ENCODE results near the gene TSPYL1. TPM values are rescaled to one million over a fixed set of nuclear protein-coding genes. Genes with fewer than 3 reads are reported as not detected.

Gene TSPYL1
- total and polyA plus RNA-seq, 2 of the 8 experiments (the other 6 are each of a cell fraction or from before 2014, with no cell fraction given) = 33.2 to 79.1 TPM

- TF ChIP-seq CTCF (IDR thresholded peaks at IDR 0.05; ENCODE audit: control extremely low read depth in 1 of 3, insufficient read depth in 1 of 3, low read depth in 1 of 3, low read length in 3 of 3) (no peak), POLR2AphosphoS5 (IDR thresholded peaks at IDR 0.05; ENCODE audit: low read depth, low read length) (peak; percentile 45; the same call in 1 of the 2 replicates), CHD2 (IDR thresholded peaks at IDR 0.05; ENCODE audit: low read length) (no peak), POLR2A (IDR thresholded peaks at IDR 0.05; ENCODE audit: control extremely low read depth in 1 of 2, low read depth in 2 of 2, low read length in 2 of 2) (peak in 1 of 2 experiments; percentile 57; a peak in 1 of 3 replicates)
Observed at GRCh38 chr6:116251568-116252384, 28.0 kb downstream of the TSPYL1 start (continued).

All from H1 (cell line).